ENCODE results near the gene COQ5. TPM values are rescaled to one million over a fixed set of nuclear protein-coding genes. Genes with fewer than 3 reads are reported as not detected.
"Not testable (repeated sequence)": the region's sequence is repeated elsewhere in the genome, so short reads cannot be mapped to it uniquely, and the experiment has no call there.

Gene COQ5
- total RNA-seq, 1 experiment from 2014 or later, result 31.5 TPM

- Histone ChIP-seq H3K27me3 (ENCODE audit: low read length) (no peaks in the 10 kb centered on the region), H3K4me1 (ENCODE audit: low read length) (peaks cover 49% of the 10 kb centered on the region), H3K79me2 (ENCODE audit: low read length) (peaks cover 56% of the 10 kb centered on the region), H4K20me1 (ENCODE audit: insufficient read depth, low read depth, low read length) (peaks cover 14% of the 10 kb centered on the region; the same call in 1 of the 2 replicates), H3K4me3 (ENCODE audit: low read length) (peak overlapping the region; percentile 89), H3K9me2 (replicated peaks; ENCODE audit: insufficient read depth, low read length) (no peaks in the 10 kb centered on the region), H3K4me2 (ENCODE audit: low read depth, low read length, poor library complexity, severe bottlenecking) (peak overlapping the region; percentile 94), H3K36me3 (ENCODE audit: insufficient read depth, low read length) (peaks cover 26% of the 10 kb centered on the region; the same call in 1 of the 2 replicates), H3K9me3 (ENCODE audit: low read length) (no peaks in the 10 kb centered on the region), H2AFZ (ENCODE audit: low read length) (no peak overlapping the region; the same call in 1 of the 2 replicates), H3K9ac (ENCODE audit: low read length) (peak overlapping the region; percentile 84), H3K27ac (ENCODE audit: low read length) (peak overlapping the region; percentile 90)
- DNase-seq, result peak; percentile 93
Measured at GRCh38 chr12:120534703-120535655, 6.0 kb upstream of the COQ5 start.

GRCh38 chr12:120534203-120534702 is 5.3 kb upstream of the COQ5 start, which contains the start of gene RNF10:
RNF10 (plus strand) TSS chr12:120534356; CDS start chr12:120534812, 456 bp downstream.
- no peaks in the 10 kb centered on the region for H3K27me3 ChIP-seq (ENCODE audit: low read length)
- peaks cover 56% of the 10 kb centered on the region for H3K4me1 ChIP-seq (ENCODE audit: low read length)
- DNase-seq, result peak; percentile 93
- peak within 1 kb of the TSS; percentile 89 for H3K4me3 ChIP-seq (ENCODE audit: low read length)
- peaks cover 49% of the 10 kb centered on the region for H3K79me2 ChIP-seq (ENCODE audit: low read length)
- H3K9me3 ChIP-seq (ENCODE audit: low read length), result no peaks in the 10 kb centered on the region
- H3K9ac ChIP-seq (ENCODE audit: low read length), result peak within 1 kb of the TSS; percentile 84
- peaks cover 14% of the 10 kb centered on the region; the same call in 1 of the 2 replicates for H4K20me1 ChIP-seq (ENCODE audit: insufficient read depth, low read depth, low read length)
- H3K27ac ChIP-seq (ENCODE audit: low read length), result peak within 1 kb of the TSS; percentile 90
- peaks cover 20% of the 10 kb centered on the region; the same call in 1 of the 2 replicates for H3K36me3 ChIP-seq (ENCODE audit: insufficient read depth, low read length)
- no peaks in the 10 kb centered on the region for H3K9me2 ChIP-seq (replicated peaks; ENCODE audit: insufficient read depth, low read length)
- H2AFZ ChIP-seq (ENCODE audit: low read length), result no peak within 1 kb of the TSS; the same call in 1 of the 2 replicates
- peak within 1 kb of the TSS; percentile 94 for H3K4me2 ChIP-seq (ENCODE audit: low read depth, low read length, poor library complexity, severe bottlenecking)

- peaks cover 44% of the 10 kb centered on the region for H3K4me1 ChIP-seq (ENCODE audit: low read length)
- H3K36me3 ChIP-seq (ENCODE audit: insufficient read depth, low read length), result peaks cover 15% of the 10 kb centered on the region; the same call in 1 of the 2 replicates
- peaks cover 43% of the 10 kb centered on the region for H3K79me2 ChIP-seq (ENCODE audit: low read length)
- no peak overlapping the region for H3K4me3 ChIP-seq (ENCODE audit: low read length)
- H3K9me3 ChIP-seq (ENCODE audit: low read length), result no peaks in the 10 kb centered on the region
- no peak overlapping the region for H3K4me2 ChIP-seq (ENCODE audit: low read depth, low read length, poor library complexity, severe bottlenecking)
- peaks cover 14% of the 10 kb centered on the region; the same call in 1 of the 2 replicates for H4K20me1 ChIP-seq (ENCODE audit: insufficient read depth, low read depth, low read length)
- H3K9ac ChIP-seq (ENCODE audit: low read length), result no peak overlapping the region
- DNase-seq, result no peak
- H2AFZ ChIP-seq (ENCODE audit: low read length), result no peak overlapping the region
- no peaks in the 10 kb centered on the region for H3K27me3 ChIP-seq (ENCODE audit: low read length)
- no peak overlapping the region for H3K27ac ChIP-seq (ENCODE audit: low read length)
- H3K9me2 ChIP-seq (replicated peaks; ENCODE audit: insufficient read depth, low read length), result no peaks in the 10 kb centered on the region
Measured at GRCh38 chr12:120532701-120533238, 3.8 kb upstream of the COQ5 start.

GRCh38 chr12:120530418-120530761 is 1.4 kb upstream of the COQ5 start:
- not testable (repeated sequence) for H3K4me3 ChIP-seq (ENCODE audit: low read length); H3K9me2 ChIP-seq (replicated peaks; ENCODE audit: insufficient read depth, low read length); H2AFZ ChIP-seq (ENCODE audit: low read length); H3K9ac ChIP-seq (ENCODE audit: low read length); H3K27me3 ChIP-seq (ENCODE audit: low read length); H3K27ac ChIP-seq (ENCODE audit: low read length); H3K9me3 ChIP-seq (ENCODE audit: low read length); H4K20me1 ChIP-seq (ENCODE audit: insufficient read depth, low read depth, low read length); DNase-seq; H3K4me2 ChIP-seq (ENCODE audit: low read depth, low read length, poor library complexity, severe bottlenecking); H3K36me3 ChIP-seq (ENCODE audit: insufficient read depth, low read length)
- Histone ChIP-seq H3K4me1 (ENCODE audit: low read length) (peaks cover 24% of the 10 kb centered on the region), H3K79me2 (ENCODE audit: low read length) (peaks cover 28% of the 10 kb centered on the region)

GRCh38 chr12:120529641-120530417 is 871 bp upstream of the COQ5 start:
- H3K4me1 ChIP-seq (ENCODE audit: low read length), result peaks cover 20% of the 10 kb centered on the region
- peaks cover 4% of the 10 kb centered on the region; the same call in 1 of the 2 replicates for H3K36me3 ChIP-seq (ENCODE audit: insufficient read depth, low read length)
- peak overlapping the region; percentile 90 for H3K9ac ChIP-seq (ENCODE audit: low read length)
- no peak for DNase-seq
- no peaks in the 10 kb centered on the region for H3K9me3 ChIP-seq (ENCODE audit: low read length)
- no peaks in the 10 kb centered on the region for H3K9me2 ChIP-seq (replicated peaks; ENCODE audit: insufficient read depth, low read length)
- H4K20me1 ChIP-seq (ENCODE audit: insufficient read depth, low read depth, low read length), result no peaks in the 10 kb centered on the region
- no peaks in the 10 kb centered on the region for H3K27me3 ChIP-seq (ENCODE audit: low read length)
- H3K4me3 ChIP-seq (ENCODE audit: low read length), result peak overlapping the region; percentile 98
- no peak overlapping the region for H3K27ac ChIP-seq (ENCODE audit: low read length)
- H3K79me2 ChIP-seq (ENCODE audit: low read length), result peaks cover 22% of the 10 kb centered on the region
- peak overlapping the region; percentile 90 for H3K4me2 ChIP-seq (ENCODE audit: low read depth, low read length, poor library complexity, severe bottlenecking)
- peak overlapping the region; percentile 89 for H2AFZ ChIP-seq (ENCODE audit: low read length)

GRCh38 chr12:120522568-120522967 is 6.4 kb downstream of the COQ5 start:
- Histone ChIP-seq H3K4me2 (ENCODE audit: low read depth, low read length, poor library complexity, severe bottlenecking) (no peak overlapping the region), H3K9me3 (ENCODE audit: low read length) (no peaks in the 10 kb centered on the region), H2AFZ (ENCODE audit: low read length) (no peak overlapping the region), H3K9me2 (replicated peaks; ENCODE audit: insufficient read depth, low read length) (no peaks in the 10 kb centered on the region), H3K27ac (ENCODE audit: low read length) (no peak overlapping the region), H3K27me3 (ENCODE audit: low read length) (no peaks in the 10 kb centered on the region), H3K36me3 (ENCODE audit: insufficient read depth, low read length) (peaks cover 4% of the 10 kb centered on the region; the same call in 1 of the 2 replicates), H3K79me2 (ENCODE audit: low read length) (peaks cover 8% of the 10 kb centered on the region), H3K4me3 (ENCODE audit: low read length) (no peak overlapping the region), H3K9ac (ENCODE audit: low read length) (no peak overlapping the region), H3K4me1 (ENCODE audit: low read length) (peaks cover 3% of the 10 kb centered on the region; the same call in 1 of the 2 replicates), H4K20me1 (ENCODE audit: insufficient read depth, low read depth, low read length) (no peaks in the 10 kb centered on the region)
- DNase-seq, result no peak

DNA sequence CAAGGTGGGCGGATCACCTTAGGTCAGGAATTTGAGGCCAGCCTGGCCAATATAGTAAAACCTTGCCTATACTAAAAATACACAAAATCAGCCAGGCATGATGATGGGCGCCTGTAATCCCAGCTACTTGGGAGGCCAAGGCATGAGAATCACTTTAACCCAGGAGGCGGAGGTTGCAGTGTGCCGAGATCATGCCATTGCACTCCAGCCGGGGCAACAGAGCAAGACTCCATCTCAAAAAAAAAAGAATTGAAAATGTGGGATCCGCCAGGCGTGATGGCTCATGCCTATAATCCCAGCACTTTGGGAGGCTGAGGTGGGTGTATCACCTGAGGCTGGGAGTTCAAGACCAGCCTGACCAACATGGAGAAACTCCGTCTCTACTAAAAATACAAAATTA is 9.6 kb downstream of the COQ5 start:
- not testable (repeated sequence) for H2AFZ ChIP-seq (ENCODE audit: low read length); H3K36me3 ChIP-seq (ENCODE audit: insufficient read depth, low read length); DNase-seq

More for the DNA sequence above, 9.6 kb downstream of the COQ5 start:
- H3K9ac ChIP-seq (ENCODE audit: low read length); H3K79me2 ChIP-seq (ENCODE audit: low read length); H4K20me1 ChIP-seq (ENCODE audit: insufficient read depth, low read depth, low read length); H3K4me2 ChIP-seq (ENCODE audit: low read depth, low read length, poor library complexity, severe bottlenecking); H3K27me3 ChIP-seq (ENCODE audit: low read length); H3K4me3 ChIP-seq (ENCODE audit: low read length); H3K9me2 ChIP-seq (replicated peaks; ENCODE audit: insufficient read depth, low read length); H3K9me3 ChIP-seq (ENCODE audit: low read length); H3K4me1 ChIP-seq (ENCODE audit: low read length); H3K27ac ChIP-seq (ENCODE audit: low read length): not testable (repeated sequence)
